NCI-H69 (cell line): ENCODE results near the gene RSPH1.

ENCODE experiments used
- DNase-seq: peaks from one replicate; lab custom pipeline; 2025; lab: John Stamatoyannopoulos, UW

The RSPH1 gene

GRCh38 chr21:42426876-42427480, 69.0 kb downstream of the RSPH1 start:
- DNase-seq, result no peak

GRCh38 chr21:42426424-42426823, 69.6 kb downstream of the RSPH1 start:
- DNase-seq, result peak; percentile 12

- DNase-seq, result no peak
Observed at GRCh38 chr21:42425591-42425990, 70.4 kb downstream of the RSPH1 start.

GRCh38 chr21:42424914-42425541, 71.0 kb downstream of the RSPH1 start:
- no peak for DNase-seq

GRCh38 chr21:42423685-42424084, 72.3 kb downstream of the RSPH1 start:
- no peak for DNase-seq

GRCh38 chr21:42423197-42423675, 72.8 kb downstream of the RSPH1 start:
- DNase-seq, result no peak
